Measurements from ENCODE around the gene UBB. TPM values are rescaled to one million over a fixed set of nuclear protein-coding genes. Genes with fewer than 3 reads are reported as not detected.

UBB gene
- total RNA-seq, 1 experiment from 2014 or later, result 1,609 TPM

GRCh38 chr17:16361874-16362273, 19.0 kb upstream of the UBB start:
- Histone ChIP-seq H2BK15ac (ENCODE audit: low read depth, low read length) (no peak overlapping the region), H3K4me1 (ENCODE audit: insufficient read depth, low read length) (no peaks in the 10 kb centered on the region)

More at GRCh38 chr17:16361874-16362273, 19.0 kb upstream of the UBB start:
- H3K4me2 ChIP-seq (ENCODE audit: insufficient read depth, insufficient read length, low read length), result no peak overlapping the region
- H3K23ac ChIP-seq (ENCODE audit: insufficient read length, low read depth, low read length), result no peak overlapping the region
- H3K27ac ChIP-seq (ENCODE audit: insufficient read length, low read depth, low read length), result no peak overlapping the region
- H4K20me1 ChIP-seq (ENCODE audit: control insufficient read depth, insufficient read depth, insufficient read length), result no peaks in the 10 kb centered on the region
- H4K5ac ChIP-seq (ENCODE audit: insufficient read length, low read depth, low read length), result no peak overlapping the region
- no peak overlapping the region for H2BK120ac ChIP-seq (ENCODE audit: low read depth, low read length, poor library complexity, severe bottlenecking)
- H3K18ac ChIP-seq (ENCODE audit: insufficient read length, low read depth, low read length), result no peak overlapping the region
- no peak overlapping the region for H3T11ph ChIP-seq (ENCODE audit: low read length)
- no peak overlapping the region for H3K4me3 Mint-ChIP-seq
- H3K79me2 ChIP-seq (ENCODE audit: insufficient read depth, low read length), result no peaks in the 10 kb centered on the region
- no peak overlapping the region for H2BK12ac ChIP-seq (ENCODE audit: insufficient read length, low read depth, low read length)
- H3K14ac ChIP-seq (ENCODE audit: insufficient read depth, low read length), result no peak overlapping the region
- H3K27ac Mint-ChIP-seq, result no peak overlapping the region
- no peak overlapping the region for H3K9ac ChIP-seq (ENCODE audit: extremely low read depth, insufficient read length, low read length)
- H4K8ac ChIP-seq (replicated peaks; ENCODE audit: insufficient read length, low read depth, low read length), result no peak overlapping the region
- H3K23me2 ChIP-seq (ENCODE audit: insufficient read length, low read depth, low read length, poor library complexity, severe bottlenecking), result no peaks in the 10 kb centered on the region
- no peaks in the 10 kb centered on the region for H3K27me3 ChIP-seq (ENCODE audit: insufficient read depth, low read length)
- H3K4me1 Mint-ChIP-seq, result peaks cover 0 to 5% of the 10 kb centered on the region in 2 experiments; a peak in 2 of 4 replicates
- peaks cover 1% of the 10 kb centered on the region for H3K27me3 Mint-ChIP-seq (ENCODE audit: low read depth)
- H3K9me3 ChIP-seq (ENCODE audit: control insufficient read depth, low read depth, low read length), result no peaks in the 10 kb centered on the region
- H4K91ac ChIP-seq (ENCODE audit: insufficient read length, low read depth, low read length), result no peak overlapping the region
- no peak overlapping the region for H2BK20ac ChIP-seq (ENCODE audit: low read depth, low read length, poor library complexity, severe bottlenecking)
- H3K4ac ChIP-seq (ENCODE audit: low read depth, low read length), result no peak overlapping the region
- no peaks in the 10 kb centered on the region for H3K9me3 Mint-ChIP-seq
- no peak overlapping the region for H2AFZ ChIP-seq (ENCODE audit: low read length)
- WGBS (ENCODE audit: extremely low coverage, insufficient read length, low lambda C conversion rate), result no CpG with 5 or more reads among the region's 8 CpGs
- H3K36me3 Mint-ChIP-seq (ENCODE audit: insufficient read depth in 1 of 3, low read depth in 3 of 3), result no peaks in the 10 kb centered on the region
- H3K79me1 ChIP-seq (ENCODE audit: insufficient read depth, low read depth, low read length, poor library complexity, severe bottlenecking), result no peaks in the 10 kb centered on the region
- no peak overlapping the region for H2BK5ac ChIP-seq (ENCODE audit: insufficient read length, low read length)
- no peak overlapping the region for H3K56ac ChIP-seq (ENCODE audit: insufficient read length, low read depth, low read length)
- H2AK5ac ChIP-seq (ENCODE audit: insufficient read length, low read length), result no peak overlapping the region
- TF ChIP-seq, protein P1, sequence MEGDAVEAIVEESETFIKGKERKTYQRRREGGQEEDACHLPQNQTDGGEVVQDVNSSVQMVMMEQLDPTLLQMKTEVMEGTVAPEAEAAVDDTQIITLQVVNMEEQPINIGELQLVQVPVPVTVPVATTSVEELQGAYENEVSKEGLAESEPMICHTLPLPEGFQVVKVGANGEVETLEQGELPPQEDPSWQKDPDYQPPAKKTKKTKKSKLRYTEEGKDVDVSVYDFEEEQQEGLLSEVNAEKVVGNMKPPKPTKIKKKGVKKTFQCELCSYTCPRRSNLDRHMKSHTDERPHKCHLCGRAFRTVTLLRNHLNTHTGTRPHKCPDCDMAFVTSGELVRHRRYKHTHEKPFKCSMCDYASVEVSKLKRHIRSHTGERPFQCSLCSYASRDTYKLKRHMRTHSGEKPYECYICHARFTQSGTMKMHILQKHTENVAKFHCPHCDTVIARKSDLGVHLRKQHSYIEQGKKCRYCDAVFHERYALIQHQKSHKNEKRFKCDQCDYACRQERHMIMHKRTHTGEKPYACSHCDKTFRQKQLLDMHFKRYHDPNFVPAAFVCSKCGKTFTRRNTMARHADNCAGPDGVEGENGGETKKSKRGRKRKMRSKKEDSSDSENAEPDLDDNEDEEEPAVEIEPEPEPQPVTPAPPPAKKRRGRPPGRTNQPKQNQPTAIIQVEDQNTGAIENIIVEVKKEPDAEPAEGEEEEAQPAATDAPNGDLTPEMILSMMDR (conservative IDR thresholded peaks at IDR 0.05), result no peak
- DNase-seq, result no peak
